Gastroesophageal sphincter (tissue), 3 donors: Measurements from ENCODE around the gene PDE11A.

Experiments
- CTCF ChIP-seq, 4 experiments: fragments of 200-600 bp in 2 of 4; fragments of 450-650 bp in 2 of 4; sonication (generic) in 1 of 4; IDR thresholded peaks; one replicate each; pipeline ENCODE4 v1.5.1; 2017 to 2019; ENCODE audit warnings: antibody characterized with exemption in 4 of 4, mild to moderate bottlenecking in 2 of 4, moderate library complexity in 2 of 4
- POLR2AphosphoS5 ChIP-seq: sonication (generic); formaldehyde crosslinking; IDR thresholded peaks from one replicate; pipeline ENCODE4 v1.6.1; 2017; ENCODE audit warnings: antibody characterized with exemption

GRCh38 chr2:177908182-177908581 lies 164.4 kb downstream of the PDE11A start:
- TF ChIP-seq CTCF (IDR thresholded peaks at IDR 0.05) (no peak), POLR2AphosphoS5 (no peak)
